Measurements from ENCODE around the gene SMAD9.

DNA sequence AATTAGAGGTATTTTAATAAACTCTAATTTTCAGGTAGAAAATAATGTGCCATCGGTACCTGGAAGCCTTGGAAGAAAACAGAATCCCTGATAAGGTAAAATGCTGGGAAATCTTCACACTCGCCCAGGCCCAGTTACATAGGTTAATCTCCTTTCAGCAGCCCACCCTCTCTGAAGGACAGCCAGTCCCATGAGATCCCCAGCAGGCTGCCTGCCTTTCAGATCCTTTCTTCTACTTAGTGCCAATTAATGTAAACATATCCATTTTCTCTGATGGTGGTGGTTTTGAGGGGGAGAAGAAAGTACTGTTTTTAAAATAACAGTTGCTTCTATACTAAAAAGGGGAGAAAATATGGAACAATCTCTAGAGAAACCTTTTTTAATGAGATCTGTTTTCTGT lies 12.2 kb downstream of the SMAD9 start:
- TF ChIP-seq POLR2A (IDR thresholded peaks at IDR 0.05): no peak
- TF ChIP-seq, protein P1, sequence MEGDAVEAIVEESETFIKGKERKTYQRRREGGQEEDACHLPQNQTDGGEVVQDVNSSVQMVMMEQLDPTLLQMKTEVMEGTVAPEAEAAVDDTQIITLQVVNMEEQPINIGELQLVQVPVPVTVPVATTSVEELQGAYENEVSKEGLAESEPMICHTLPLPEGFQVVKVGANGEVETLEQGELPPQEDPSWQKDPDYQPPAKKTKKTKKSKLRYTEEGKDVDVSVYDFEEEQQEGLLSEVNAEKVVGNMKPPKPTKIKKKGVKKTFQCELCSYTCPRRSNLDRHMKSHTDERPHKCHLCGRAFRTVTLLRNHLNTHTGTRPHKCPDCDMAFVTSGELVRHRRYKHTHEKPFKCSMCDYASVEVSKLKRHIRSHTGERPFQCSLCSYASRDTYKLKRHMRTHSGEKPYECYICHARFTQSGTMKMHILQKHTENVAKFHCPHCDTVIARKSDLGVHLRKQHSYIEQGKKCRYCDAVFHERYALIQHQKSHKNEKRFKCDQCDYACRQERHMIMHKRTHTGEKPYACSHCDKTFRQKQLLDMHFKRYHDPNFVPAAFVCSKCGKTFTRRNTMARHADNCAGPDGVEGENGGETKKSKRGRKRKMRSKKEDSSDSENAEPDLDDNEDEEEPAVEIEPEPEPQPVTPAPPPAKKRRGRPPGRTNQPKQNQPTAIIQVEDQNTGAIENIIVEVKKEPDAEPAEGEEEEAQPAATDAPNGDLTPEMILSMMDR (IDR thresholded peaks at IDR 0.05): no peak
